Smooth muscle cell (in vitro differentiated cells): ENCODE results near the gene UCP3. TPM values are rescaled to one million over a fixed set of nuclear protein-coding genes. Genes with fewer than 3 reads are reported as not detected.

Source experiments
- DNase-seq: peaks from one replicate; lab custom pipeline; 2025; ENCODE audit not compliant: unreplicated experiment; lab: John Stamatoyannopoulos, UW
- H2AFZ ChIP-seq: fragments of 200-600 bp; sonication (generic); 2 replicates; pipeline ENCODE4 v1.6.0; 2016; ENCODE audit warnings: antibody characterized with exemption, low read depth, mild to moderate bottlenecking
- H3F3A ChIP-seq: fragments of 200-600 bp; sonication (generic); 2 replicates; pipeline ENCODE4 v1.6.0; 2017; ENCODE audit warnings: antibody characterized with exemption, low read depth
- H3K27ac ChIP-seq: fragments of 200-600 bp; sonication (generic); 2 replicates; pipeline ENCODE4 v1.5.1; 2016; ENCODE audit warnings: low read depth, mild to moderate bottlenecking
- H3K27me3 ChIP-seq: fragments of 200-600 bp; sonication (generic); 2 replicates; pipeline ENCODE4 v1.6.1; 2016; ENCODE audit warnings: low read depth, mild to moderate bottlenecking
- H3K36me3 ChIP-seq: fragments of 200-600 bp; sonication (generic); 2 replicates; pipeline ENCODE4 v1.5.1; 2016; ENCODE audit warnings: low read depth
- H3K4me1 ChIP-seq: fragments of 200-600 bp; sonication (generic); 2 replicates; pipeline ENCODE4 v1.5.1; 2016; ENCODE audit warnings: low read depth
- H3K4me2 ChIP-seq: fragments of 200-600 bp; sonication (generic); 2 replicates; pipeline ENCODE4 v1.6.0; 2016; ENCODE audit warnings: mild to moderate bottlenecking
- H3K4me3 ChIP-seq: fragments of 200-600 bp; sonication (generic); 2 replicates; pipeline ENCODE4 v1.5.1; 2016; ENCODE audit warnings: mild to moderate bottlenecking
- H3K79me2 ChIP-seq: fragments of 200-600 bp; sonication (generic); 2 replicates; pipeline ENCODE4 v1.6.0; 2016; ENCODE audit warnings: low read depth, mild to moderate bottlenecking
- H3K9ac ChIP-seq: fragments of 200-600 bp; sonication (generic); 2 replicates; pipeline ENCODE4 v1.6.0; 2016; ENCODE audit warnings: low read depth
- H3K9me3 ChIP-seq: fragments of 200-600 bp; sonication (generic); replicated peaks from 2 replicates; pipeline ENCODE4 v1.5.1; 2016; ENCODE audit warnings: low read depth
- H4K20me1 ChIP-seq: fragments of 200-600 bp; sonication (generic); 2 replicates; pipeline ENCODE4 v1.6.0; 2016; ENCODE audit warnings: low read depth
- CTCF ChIP-seq: fragments of 200-600 bp; sonication (generic); IDR thresholded peaks from 2 replicates; pipeline ENCODE4 v1.5.1; 2017; ENCODE audit warnings: borderline replicate concordance, mild to moderate bottlenecking, antibody characterized with exemption; ENCODE audit not compliant: insufficient read depth, poor library complexity, severe bottlenecking
- WGBS: methylation state at CpG from one replicate; pipeline ENCODE4 v1.1.7; 2016; ENCODE audit warnings: low lambda C conversion rate; 5-methylcytosine and 5-hydroxymethylcytosine counted together
- polyA plus RNA-seq: library from polyadenylated mRNA; unstranded; fragments of >200 nt; fragmentation: Nextera tagmentation; extraction: Ambion mirVana; gene quantifications from 2 replicates; pipeline ENCODE4 v1.2.1, GENCODE V29; 2016
- total RNA-seq: library from RNA; depleted of rRNA; stranded (reverse); fragments of >200 nt; gene quantifications from 2 replicates; pipeline ENCODE4 v1.2.3, GENCODE V29; 2014

UCP3 gene
- total and polyA plus RNA-seq, 2 experiments from 2014 or later, result 0.85 to 0.88 TPM

- no peaks in the 10 kb centered on the region for H3K79me2 ChIP-seq
- no peaks in the 10 kb centered on the region for H3K9me3 ChIP-seq
- H3K4me1 ChIP-seq, result peaks cover 7% of the 10 kb centered on the region
- H3F3A ChIP-seq, result peaks cover 8% of the 10 kb centered on the region
- DNase-seq, result no peak
- no peak overlapping the region for H3K4me2 ChIP-seq
- H3K4me3 ChIP-seq, result no peak overlapping the region
- H3K27me3 ChIP-seq, result no peaks in the 10 kb centered on the region
- no peak overlapping the region for H2AFZ ChIP-seq
- TF ChIP-seq CTCF, result no peak
- H3K9ac ChIP-seq, result no peak overlapping the region
- H4K20me1 ChIP-seq, result no peaks in the 10 kb centered on the region
- H3K27ac ChIP-seq, result no peak overlapping the region
- no peaks in the 10 kb centered on the region for H3K36me3 ChIP-seq
These were observed 14.4 kb upstream of the UCP3 start for GRCh38 chr11:74023276-74023675.

GRCh38 chr11:74022546-74022945 is 13.7 kb upstream of the UCP3 start:
- no peak for DNase-seq
- Histone ChIP-seq H3K9me3 (no peaks in the 10 kb centered on the region), H3K27ac (no peak overlapping the region), H3K4me2 (no peak overlapping the region), H3K4me3 (no peak overlapping the region), H3K27me3 (no peaks in the 10 kb centered on the region), H4K20me1 (no peaks in the 10 kb centered on the region), H3K79me2 (no peaks in the 10 kb centered on the region), H3K36me3 (no peaks in the 10 kb centered on the region), H3K4me1 (peaks cover 7% of the 10 kb centered on the region), H3K9ac (no peak overlapping the region), H3F3A (peaks cover 8% of the 10 kb centered on the region), H2AFZ (no peak overlapping the region)
- 97% methylated on average over 6 of the region's 6 CpGs for WGBS
- no peak for TF ChIP-seq CTCF

GRCh38 chr11:74021998-74022397 is 13.1 kb upstream of the UCP3 start:
- 96% methylated on average over 6 of the region's 6 CpGs for WGBS
- H2AFZ ChIP-seq, result no peak overlapping the region
- H3K9me3 ChIP-seq, result no peaks in the 10 kb centered on the region
- DNase-seq, result no peak
- no peaks in the 10 kb centered on the region for H3K27me3 ChIP-seq
- no peak overlapping the region for H3K9ac ChIP-seq
- no peak overlapping the region for H3K27ac ChIP-seq
- no peaks in the 10 kb centered on the region for H4K20me1 ChIP-seq
- H3K4me1 ChIP-seq, result peaks cover 7% of the 10 kb centered on the region
- no peak for TF ChIP-seq CTCF
- no peak overlapping the region for H3K4me3 ChIP-seq
- no peak overlapping the region for H3K4me2 ChIP-seq
- H3K36me3 ChIP-seq, result no peaks in the 10 kb centered on the region
- H3F3A ChIP-seq, result peaks cover 8% of the 10 kb centered on the region
- H3K79me2 ChIP-seq, result no peaks in the 10 kb centered on the region

- 92% methylated on average over 4 of the region's 4 CpGs for WGBS
- peaks cover 8% of the 10 kb centered on the region for H3F3A ChIP-seq
- H3K27ac ChIP-seq, result peak overlapping the region; percentile 79
- no peaks in the 10 kb centered on the region for H3K79me2 ChIP-seq
- no peak for TF ChIP-seq CTCF
- H4K20me1 ChIP-seq, result no peaks in the 10 kb centered on the region
- peak overlapping the region; percentile 66 for H3K4me2 ChIP-seq
- H3K9me3 ChIP-seq, result no peaks in the 10 kb centered on the region
- H3K4me1 ChIP-seq, result peaks cover 7% of the 10 kb centered on the region
- no peak overlapping the region for H3K4me3 ChIP-seq
- no peaks in the 10 kb centered on the region for H3K36me3 ChIP-seq
- H3K27me3 ChIP-seq, result no peaks in the 10 kb centered on the region
- DNase-seq, result no peak
- H3K9ac ChIP-seq, result no peak overlapping the region
- no peak overlapping the region for H2AFZ ChIP-seq
These were observed 11.7 kb upstream of the UCP3 start for GRCh38 chr11:74020539-74020938.
